ENCODE results near the gene GPBAR1. TPM values are rescaled to one million over a fixed set of nuclear protein-coding genes. Genes with fewer than 3 reads are reported as not detected.

Gene GPBAR1
- total and polyA plus RNA-seq, 2 of the 8 experiments (the other 6 are each of a cell fraction or from before 2014, with no cell fraction given): 0.32 to 0.59 TPM

GRCh38 chr2:218244204-218244603, 16.6 kb upstream of the GPBAR1 start:
- no peak overlapping the region for H2BK15ac ChIP-seq (ENCODE audit: low read length)
- no peak overlapping the region for H2BK20ac ChIP-seq (ENCODE audit: low read length)
- no peak overlapping the region for H3K4ac ChIP-seq (replicated peaks; ENCODE audit: insufficient read length, low read depth, low read length)
- H3K18ac ChIP-seq (ENCODE audit: extremely low read depth, low read length): no peak overlapping the region
- no peak overlapping the region for H3K23ac ChIP-seq (ENCODE audit: insufficient read length)
- peaks cover 33 to 82% (median 62%) of the 10 kb centered on the region in 4 experiments for H3K36me3 ChIP-seq (ENCODE audit: control insufficient read depth in 2 of 4, insufficient read depth in 4 of 4, low read length in 3 of 4)
- DNase-seq (ENCODE audit: low read depth in 1 of 2, low spot score in 2 of 2) (no peak), FAIRE-seq (no peak)
- POLR2A ChIA-PET (ENCODE audit: partially characterized antibody): interaction anchor here (0.5 to 1.2 kb wide), 5 partner anchors 9 to 22 kb away, joined by 3 read pairs; no protein-coding TSS in a partner anchor
- CTCF ChIA-PET (ENCODE audit: partially characterized antibody): interaction anchor here (0.6 to 5.8 kb wide), 5 partner anchors 13 to 222 kb away, joined by 3 to 25 read pairs (median 6); no protein-coding TSS in a partner anchor
- H3K9ac ChIP-seq (replicated peaks in 1 of 4; ENCODE audit: extremely low read depth in 1 of 4, low read depth in 3 of 4, low read length in 3 of 4): no peak overlapping the region
- H4K91ac ChIP-seq (replicated peaks; ENCODE audit: insufficient read length, low read length): no peak overlapping the region
- no peak overlapping the region for H3K4me2 ChIP-seq (ENCODE audit: insufficient read depth in 1 of 2, low read depth in 2 of 2, low read length in 2 of 2)
- WGBS, 2 experiments (ENCODE audit: extremely low coverage in 1 of 2, insufficient coverage in 1 of 2, insufficient read length in 1 of 2, insufficient replicate concordance in 2 of 2, low coverage in 1 of 2, low lambda C conversion rate in 2 of 2, missing lambda C conversion rate in 1 of 2): 96% methylated on average over 1 of the region's 1 CpG; no CpG with 5 or more reads in 1 of the 2 experiments
- H3K4me1 ChIP-seq (replicated peaks in 1 of 4; ENCODE audit: control insufficient read depth in 3 of 4, insufficient read depth in 4 of 4, low read length in 3 of 4): no peaks in the 10 kb centered on the region
- H3K79me1 ChIP-seq (ENCODE audit: low read depth, low read length): no peaks in the 10 kb centered on the region
- H2BK120ac ChIP-seq (replicated peaks; ENCODE audit: low read depth, low read length): no peak overlapping the region
- no peaks in the 10 kb centered on the region for H3K27me3 ChIP-seq (replicated peaks in 1 of 4; ENCODE audit: control insufficient read depth in 3 of 4, extremely low read depth in 1 of 4, insufficient read depth in 3 of 4, low read length in 3 of 4)
- no peak overlapping the region for H3K14ac ChIP-seq (ENCODE audit: insufficient read length)
- no peaks in the 10 kb centered on the region for H3K79me2 ChIP-seq (ENCODE audit: control insufficient read depth in 1 of 2, insufficient read depth in 2 of 2, low read length in 2 of 2)
- no peak overlapping the region for H4K5ac ChIP-seq (ENCODE audit: insufficient read length, low read depth, low read length)
- H4K8ac ChIP-seq (ENCODE audit: extremely low read depth, insufficient read depth, low read length): no peak overlapping the region
- peaks cover 0 to 1% of the 10 kb centered on the region in 2 experiments for H4K20me1 ChIP-seq (replicated peaks in 1 of 2; ENCODE audit: control insufficient read depth in 1 of 2, insufficient read depth in 2 of 2, low read length in 2 of 2)
- H2AFZ ChIP-seq (ENCODE audit: low read length): no peak overlapping the region
- H2BK5ac ChIP-seq (ENCODE audit: low read depth, low read length): no peak overlapping the region
- no peak overlapping the region for H2AK5ac ChIP-seq (ENCODE audit: low read depth, low read length)
- H3K4me3 ChIP-seq (ENCODE audit: extremely low read depth in 1 of 4, insufficient read depth in 2 of 4, low read depth in 3 of 4, low read length in 4 of 4): no peak overlapping the region
- H3K9me3 ChIP-seq (ENCODE audit: insufficient read depth in 2 of 2, low read depth in 1 of 2, low read length in 1 of 2): no peaks in the 10 kb centered on the region
- no peaks in the 10 kb centered on the region for H3K23me2 ChIP-seq (ENCODE audit: low read depth, low read length)
- no peak overlapping the region for H2BK12ac ChIP-seq (ENCODE audit: low read depth, low read length)
- H3K27ac ChIP-seq (ENCODE audit: low read depth, low read length): no peak overlapping the region
- no peak for TF ChIP-seq RNF2 (IDR thresholded peaks at IDR 0.05; ENCODE audit: borderline replicate concordance, low read depth, low read length, missing control alignments, poor library complexity, severe bottlenecking)
- H3K56ac ChIP-seq (replicated peaks; ENCODE audit: insufficient read length, low read depth, low read length): no peak overlapping the region
